ENCODE results near the gene THOC5. TPM values are rescaled to one million over a fixed set of nuclear protein-coding genes. Genes with fewer than 3 reads are reported as not detected.
A peak's percentile ranks its signal among the peaks of the same experiment; 100 is the strongest.

The THOC5 gene
- total and polyA plus RNA-seq, 12 donors, result 13.2 to 42.4 (median 27.7) TPM

- DNase-seq, result no peak
- H3K27ac ChIP-seq, result no peak overlapping the region
- peaks cover 24 to 26% of the 10 kb centered on the region in 2 donors for H3K4me1 ChIP-seq (replicated peaks in 1 of 2)
- peaks cover 0 to 10% of the 10 kb centered on the region in 2 donors for H3K36me3 ChIP-seq (replicated peaks in 1 of 2)
- H3K27me3 ChIP-seq, result no peaks in the 10 kb centered on the region
- WGBS, 4 donors, result 64 to 81% (median 77%) methylated on average over 6 of the region's 6 CpGs
- no peaks in the 10 kb centered on the region for H3K9me3 ChIP-seq (replicated peaks in 1 of 3)
- intact Hi-C loops (cut with DNase I), result no loop called here
- H3K4me3 ChIP-seq, result no peak overlapping the region
- TF ChIP-seq CTCF (IDR thresholded peaks at IDR 0.05) (no peak), POLR2A (IDR thresholded peaks at IDR 0.05) (no peak)
Observed at GRCh38 chr22:29476116-29476515, 77.4 kb downstream of the THOC5 start.

GRCh38 chr22:29475550-29475949 lies 78.0 kb downstream of the THOC5 start:
- Histone ChIP-seq H3K4me1 (replicated peaks in 1 of 2) (peaks cover 20% of the 10 kb centered on the region in 2 donors), H3K36me3 (replicated peaks in 1 of 2) (peaks cover 0 to 10% of the 10 kb centered on the region in 2 donors), H3K27me3 (no peaks in the 10 kb centered on the region), H3K4me3 (no peak overlapping the region), H3K9me3 (replicated peaks in 1 of 3) (no peaks in the 10 kb centered on the region), H3K27ac (no peak overlapping the region)
- intact Hi-C loops (cut with DNase I), result no loop called here
- TF ChIP-seq POLR2A (IDR thresholded peaks at IDR 0.05) (no peak), CTCF (IDR thresholded peaks at IDR 0.05) (no peak)
- 82 to 95% (median 90%) methylated on average over 6 to 8 of the region's 8 CpGs for WGBS, 4 donors
- no peak for DNase-seq

GRCh38 chr22:29473001-29473400 lies 80.6 kb downstream of the THOC5 start:
- 72 to 87% (median 85%) methylated on average over 5 of the region's 5 CpGs for WGBS, 4 donors
- no peaks in the 10 kb centered on the region for H3K27me3 ChIP-seq
- TF ChIP-seq CTCF (IDR thresholded peaks at IDR 0.05) (no peak), POLR2A (IDR thresholded peaks at IDR 0.05) (no peak)
- H3K4me1 ChIP-seq (replicated peaks in 1 of 2), result peaks cover 3 to 7% of the 10 kb centered on the region in 2 donors
- intact Hi-C loops (cut with DNase I), result no loop called here
- H3K4me3 ChIP-seq, result no peak overlapping the region
- DNase-seq, result no peak
- H3K9me3 ChIP-seq (replicated peaks in 1 of 3), result no peaks in the 10 kb centered on the region
- peaks cover 0 to 14% of the 10 kb centered on the region in 2 donors for H3K36me3 ChIP-seq (replicated peaks in 1 of 2)
- no peak overlapping the region for H3K27ac ChIP-seq

GRCh38 chr22:29470159-29470855 lies 83.2 kb downstream of the THOC5 start:
- Histone ChIP-seq H3K27me3 (no peaks in the 10 kb centered on the region), H3K4me3 (peak overlapping the region in 1 of 4 donors; percentile 6), H3K36me3 (replicated peaks in 1 of 2) (peaks cover 0 to 14% of the 10 kb centered on the region in 2 donors), H3K4me1 (replicated peaks in 1 of 2) (no peaks in the 10 kb centered on the region), H3K9me3 (replicated peaks in 1 of 3) (no peaks in the 10 kb centered on the region), H3K27ac (no peak overlapping the region)
- WGBS, 4 donors, result 48 to 72% (median 60%) methylated on average over 17 to 54 of the region's 54 CpGs
- TF ChIP-seq POLR2A (IDR thresholded peaks at IDR 0.05), result no peak
- peak; percentile 35 to 70 (median 52) for TF ChIP-seq CTCF (IDR thresholded peaks at IDR 0.05)
- intact Hi-C loops (cut with DNase I), result no loop called here
- DNase-seq, result peak in 5 of 7 donors; percentile 32 to 65 (median 35)

All from adrenal gland (tissue), 12 donors.